Cardiac muscle cell (in vitro differentiated cells and primary cell): Measurements from ENCODE around the gene PEX6. TPM values are rescaled to one million over a fixed set of nuclear protein-coding genes. Genes with fewer than 3 reads are reported as not detected.

Experiments used
- DNase-seq, 2 donors: peaks; one replicate each; pipeline versions ENCODE4 v3.0.0 to v3.0.0-alpha.2; 2010 to 2017; ENCODE audit warnings: low read depth in 1 of 2, low spot score in 1 of 2
- H3K27ac ChIP-seq: fragments of 200-600 bp; sonication (generic); 2 replicates; pipeline ENCODE4 v1.5.1; 2016
- H3K27me3 ChIP-seq: fragments of 200-600 bp; sonication (generic); 2 replicates; pipeline ENCODE4 v1.6.0; 2016; ENCODE audit warnings: control low read depth
- H3K36me3 ChIP-seq: fragments of 200-600 bp; sonication (generic); 2 replicates; pipeline ENCODE4 v1.5.1; 2016; ENCODE audit warnings: control low read depth
- H3K4me1 ChIP-seq: fragments of 200-600 bp; sonication (generic); 2 replicates; pipeline ENCODE4 v1.8.1; 2017; ENCODE audit warnings: low read depth, mild to moderate bottlenecking, mixed run types
- H3K4me3 ChIP-seq: fragments of 200-600 bp; sonication (generic); 2 replicates; pipeline ENCODE4 v1.5.1; 2016; ENCODE audit warnings: mild to moderate bottlenecking
- H3K9me3 ChIP-seq: fragments of 200-600 bp; sonication (generic); 2 replicates; pipeline ENCODE4 v1.5.1; 2017; ENCODE audit warnings: low read depth, mild to moderate bottlenecking, control low read depth
- polyA plus RNA-seq: library from polyadenylated mRNA; unstranded; fragments of >200 nt; fragmentation: Nextera tagmentation; extraction: Ambion mirVana; gene quantifications from 2 replicates; pipeline ENCODE4 v1.2.1, GENCODE V29; 2016
- total RNA-seq: library from RNA; depleted of rRNA; stranded (reverse); fragments of >200 nt; gene quantifications from 2 replicates; pipeline ENCODE4 v1.2.3, GENCODE V29; 2016
- TF ChIP-seq, protein P1 (sequence below): IDR thresholded peaks from 2 replicates; pipeline ENCODE4 v1.5.1; 2012; ENCODE audit warnings: low read depth, mild to moderate bottlenecking, low read length

The PEX6 gene, protein sequence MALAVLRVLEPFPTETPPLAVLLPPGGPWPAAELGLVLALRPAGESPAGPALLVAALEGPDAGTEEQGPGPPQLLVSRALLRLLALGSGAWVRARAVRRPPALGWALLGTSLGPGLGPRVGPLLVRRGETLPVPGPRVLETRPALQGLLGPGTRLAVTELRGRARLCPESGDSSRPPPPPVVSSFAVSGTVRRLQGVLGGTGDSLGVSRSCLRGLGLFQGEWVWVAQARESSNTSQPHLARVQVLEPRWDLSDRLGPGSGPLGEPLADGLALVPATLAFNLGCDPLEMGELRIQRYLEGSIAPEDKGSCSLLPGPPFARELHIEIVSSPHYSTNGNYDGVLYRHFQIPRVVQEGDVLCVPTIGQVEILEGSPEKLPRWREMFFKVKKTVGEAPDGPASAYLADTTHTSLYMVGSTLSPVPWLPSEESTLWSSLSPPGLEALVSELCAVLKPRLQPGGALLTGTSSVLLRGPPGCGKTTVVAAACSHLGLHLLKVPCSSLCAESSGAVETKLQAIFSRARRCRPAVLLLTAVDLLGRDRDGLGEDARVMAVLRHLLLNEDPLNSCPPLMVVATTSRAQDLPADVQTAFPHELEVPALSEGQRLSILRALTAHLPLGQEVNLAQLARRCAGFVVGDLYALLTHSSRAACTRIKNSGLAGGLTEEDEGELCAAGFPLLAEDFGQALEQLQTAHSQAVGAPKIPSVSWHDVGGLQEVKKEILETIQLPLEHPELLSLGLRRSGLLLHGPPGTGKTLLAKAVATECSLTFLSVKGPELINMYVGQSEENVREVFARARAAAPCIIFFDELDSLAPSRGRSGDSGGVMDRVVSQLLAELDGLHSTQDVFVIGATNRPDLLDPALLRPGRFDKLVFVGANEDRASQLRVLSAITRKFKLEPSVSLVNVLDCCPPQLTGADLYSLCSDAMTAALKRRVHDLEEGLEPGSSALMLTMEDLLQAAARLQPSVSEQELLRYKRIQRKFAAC
- 40.9 and 52.0 TPM in 2 replicates for total RNA-seq
- 21.3 and 29.7 TPM in 2 replicates for polyA plus RNA-seq

GRCh38 chr6:42978839-42979522, at the start of gene PEX6:
PEX6 (minus strand) TSS chr6:42979181; CDS start chr6:42979150, 31 bp downstream.
- Histone ChIP-seq H3K27ac (peak within 1 kb of the TSS; percentile 86), H3K4me3 (peak within 1 kb of the TSS; percentile 89), H3K36me3 (no peaks in the 10 kb centered on the region), H3K9me3 (no peaks in the 10 kb centered on the region), H3K27me3 (no peaks in the 10 kb centered on the region), H3K4me1 (peaks cover 5% of the 10 kb centered on the region)
- DNase-seq, result peak; percentile 87 to 95
- TF ChIP-seq, protein P1, sequence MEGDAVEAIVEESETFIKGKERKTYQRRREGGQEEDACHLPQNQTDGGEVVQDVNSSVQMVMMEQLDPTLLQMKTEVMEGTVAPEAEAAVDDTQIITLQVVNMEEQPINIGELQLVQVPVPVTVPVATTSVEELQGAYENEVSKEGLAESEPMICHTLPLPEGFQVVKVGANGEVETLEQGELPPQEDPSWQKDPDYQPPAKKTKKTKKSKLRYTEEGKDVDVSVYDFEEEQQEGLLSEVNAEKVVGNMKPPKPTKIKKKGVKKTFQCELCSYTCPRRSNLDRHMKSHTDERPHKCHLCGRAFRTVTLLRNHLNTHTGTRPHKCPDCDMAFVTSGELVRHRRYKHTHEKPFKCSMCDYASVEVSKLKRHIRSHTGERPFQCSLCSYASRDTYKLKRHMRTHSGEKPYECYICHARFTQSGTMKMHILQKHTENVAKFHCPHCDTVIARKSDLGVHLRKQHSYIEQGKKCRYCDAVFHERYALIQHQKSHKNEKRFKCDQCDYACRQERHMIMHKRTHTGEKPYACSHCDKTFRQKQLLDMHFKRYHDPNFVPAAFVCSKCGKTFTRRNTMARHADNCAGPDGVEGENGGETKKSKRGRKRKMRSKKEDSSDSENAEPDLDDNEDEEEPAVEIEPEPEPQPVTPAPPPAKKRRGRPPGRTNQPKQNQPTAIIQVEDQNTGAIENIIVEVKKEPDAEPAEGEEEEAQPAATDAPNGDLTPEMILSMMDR, result no peak

- TF ChIP-seq, protein P1, result no peak
- H3K27me3 ChIP-seq, result no peaks in the 10 kb centered on the region
- H3K36me3 ChIP-seq, result peaks cover 46% of the 10 kb centered on the region
- no peaks in the 10 kb centered on the region for H3K9me3 ChIP-seq
- no peak overlapping the region for H3K27ac ChIP-seq
- no peak for DNase-seq
- H3K4me1 ChIP-seq, result no peaks in the 10 kb centered on the region
- no peak overlapping the region for H3K4me3 ChIP-seq
Measured at GRCh38 chr6:43026365-43026764, 47.4 kb upstream of the PEX6 start.

DNA sequence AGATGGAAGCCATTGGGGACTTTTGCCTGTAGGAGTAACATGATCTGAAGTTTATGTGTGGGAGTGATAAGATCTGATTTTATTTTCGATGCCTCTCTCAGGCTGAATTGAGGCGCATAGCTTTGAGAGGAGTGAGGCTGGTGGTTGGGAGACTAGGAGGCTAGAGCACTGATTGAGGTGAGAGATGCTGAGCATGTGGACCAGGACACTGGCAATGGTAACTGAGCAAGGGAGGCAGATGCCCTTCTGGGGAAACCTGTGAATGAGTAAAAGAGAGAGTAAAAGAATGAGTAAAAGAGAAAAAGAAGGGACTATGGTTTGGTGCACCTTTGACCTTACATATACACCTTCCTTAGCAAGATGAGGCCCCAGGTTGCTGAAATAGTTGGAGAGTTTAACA, 45.5 kb upstream of the PEX6 start:
- H3K36me3 ChIP-seq, result peaks cover 44% of the 10 kb centered on the region

GRCh38 chr6:43021270-43022047, 42.5 kb upstream of the PEX6 start, which contains the start of gene RRP36:
RRP36 (plus strand) TSS chr6:43021623; CDS start chr6:43021655, 32 bp downstream.
- Histone ChIP-seq H3K9me3 (no peaks in the 10 kb centered on the region), H3K4me1 (peaks cover 18% of the 10 kb centered on the region), H3K36me3 (peaks cover 39% of the 10 kb centered on the region), H3K27ac (peak within 1 kb of the TSS; percentile 87), H3K4me3 (peak within 1 kb of the TSS; percentile 96), H3K27me3 (no peaks in the 10 kb centered on the region)
- TF ChIP-seq, protein P1, result no peak
- DNase-seq, result peak; percentile 76 to 86

More for the DNA sequence above, 45.5 kb upstream of the PEX6 start:
- Histone ChIP-seq H3K27ac (no peak overlapping the region), H3K27me3 (no peaks in the 10 kb centered on the region), H3K4me3 (no peak overlapping the region), H3K9me3 (no peaks in the 10 kb centered on the region), H3K4me1 (peaks cover 3% of the 10 kb centered on the region)
- TF ChIP-seq, protein P1, result no peak
- DNase-seq, result no peak
